COLO668 (cell line): ENCODE results near the gene HOMER2.
"Not testable (repeated sequence)": the region's sequence is repeated elsewhere in the genome, so short reads cannot be mapped to it uniquely, and the experiment has no call there.

Source experiments
- DNase-seq: peaks from one replicate; lab custom pipeline; 2025; ENCODE audit not compliant: unreplicated experiment; lab: John Stamatoyannopoulos, UW

Gene HOMER2

DNA sequence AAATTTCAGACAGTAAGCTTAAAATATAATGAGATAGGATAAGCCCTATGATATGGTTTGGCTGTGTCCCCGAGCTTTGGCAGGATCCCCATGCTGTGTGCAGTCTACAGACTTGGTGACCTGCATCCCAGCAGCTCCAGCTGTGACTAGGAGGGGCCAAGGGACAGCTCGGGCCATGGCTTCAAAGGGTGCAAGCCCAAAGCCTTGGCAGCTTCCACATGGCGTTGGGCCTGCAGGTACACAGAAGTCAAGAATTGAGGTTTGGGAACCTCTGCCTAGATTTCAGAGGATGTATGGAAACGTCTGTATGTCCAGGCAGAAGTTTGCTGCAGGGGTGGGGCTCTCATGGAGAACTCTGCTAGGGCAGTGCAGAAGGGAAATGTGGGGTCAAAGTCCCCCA, 86.9 kb downstream of the HOMER2 start:
- not testable (repeated sequence) for DNase-seq

GRCh38 chr15:82864967-82865366, 87.6 kb downstream of the HOMER2 start:
- no peak for DNase-seq

GRCh38 chr15:82862886-82863285, 89.6 kb downstream of the HOMER2 start:
- no peak for DNase-seq

DNA sequence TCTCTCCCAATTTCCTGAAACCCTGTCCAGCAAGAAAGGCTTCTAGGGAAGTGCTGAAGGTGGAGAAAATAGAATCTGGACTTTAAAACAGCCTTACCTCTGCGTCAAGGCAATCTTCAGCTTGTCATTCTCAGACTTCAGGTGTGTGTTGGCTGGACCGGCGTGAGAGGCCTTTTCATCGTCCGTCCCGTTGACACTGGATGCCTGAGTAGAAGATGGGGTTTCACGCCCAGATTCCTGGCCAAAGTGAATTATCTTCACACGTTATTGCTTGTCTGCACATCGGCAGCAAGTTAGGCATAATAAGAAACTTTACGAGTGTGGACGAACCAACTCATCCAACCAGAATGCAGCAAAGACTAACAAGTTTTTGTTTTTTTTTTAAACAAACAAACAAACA, 93.6 kb downstream of the HOMER2 start:
- no peak for DNase-seq

DNA sequence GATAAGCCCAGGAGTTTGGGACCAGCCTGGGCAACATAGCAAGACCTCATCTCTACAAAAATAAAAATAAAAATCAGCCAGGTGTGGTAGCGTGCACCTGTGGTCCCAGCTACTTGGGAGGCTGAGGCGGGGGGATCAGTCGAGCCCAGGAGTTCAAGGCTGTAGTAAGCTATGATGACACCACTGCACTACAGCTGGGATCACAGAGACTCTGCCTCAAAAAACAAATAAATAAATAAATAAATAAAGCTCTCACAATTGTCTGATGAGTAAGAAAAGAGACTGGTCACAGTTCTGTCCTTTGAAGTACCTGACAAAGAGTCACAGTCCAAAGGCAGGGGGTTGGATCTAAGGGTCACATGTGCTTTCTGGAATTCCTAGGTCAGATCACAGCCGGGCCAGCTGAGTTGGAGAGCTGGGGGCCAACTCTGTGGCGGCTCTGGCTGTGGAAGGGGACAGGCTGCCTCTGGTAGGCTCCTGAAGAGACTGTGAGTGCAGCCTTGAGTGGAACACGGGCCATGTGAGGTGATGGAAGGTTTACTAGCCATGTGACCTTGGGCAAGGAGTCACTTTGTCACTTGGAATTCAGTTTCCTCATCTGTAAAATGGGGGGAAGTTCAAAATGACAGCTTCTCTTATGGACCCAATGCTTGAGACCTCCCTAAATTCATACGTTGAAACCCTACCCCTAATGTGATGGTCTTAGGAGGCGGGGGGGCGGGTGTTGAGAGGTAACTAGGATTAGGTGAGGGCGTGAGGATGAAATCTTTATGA, 95.9 kb downstream of the HOMER2 start:
- no peak for DNase-seq

DNA sequence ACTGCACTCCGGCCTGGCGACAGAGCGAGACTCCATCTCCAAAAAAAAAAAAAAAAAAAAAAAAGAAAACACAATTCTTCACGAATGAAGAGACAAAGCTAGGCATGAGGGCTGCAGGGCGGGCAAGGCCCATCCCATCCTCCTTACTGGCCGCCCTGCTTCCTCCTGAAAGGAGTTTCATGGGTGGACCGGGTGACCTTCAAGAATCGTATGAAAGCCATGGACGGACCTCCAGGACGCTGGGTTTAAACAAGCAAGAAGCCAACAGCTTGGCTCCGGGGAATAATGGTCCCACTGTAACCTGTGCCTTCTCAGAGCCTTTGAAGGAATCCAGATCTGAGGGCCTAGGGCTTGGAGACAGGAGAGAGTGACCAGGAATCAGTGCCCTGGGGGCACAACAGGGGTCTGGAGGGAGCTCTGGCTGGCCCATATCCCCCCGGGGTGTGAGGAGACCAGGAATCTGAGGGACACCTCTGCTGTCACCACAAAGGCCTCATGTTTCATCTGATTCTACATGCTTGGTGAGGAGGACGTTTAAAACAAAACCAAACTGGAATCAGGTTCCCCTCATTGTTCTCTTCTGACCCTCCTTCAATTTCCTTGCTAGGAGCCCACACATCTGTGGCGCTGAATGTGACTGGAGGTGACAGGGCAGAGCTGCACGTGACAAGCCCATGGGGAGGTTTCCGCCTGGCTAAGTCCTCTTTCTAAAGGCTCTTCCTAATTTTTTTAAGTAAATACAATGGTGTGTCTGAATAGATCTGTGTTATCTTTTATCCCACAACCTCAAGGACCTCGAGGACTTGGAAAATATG, 97.0 kb downstream of the HOMER2 start:
- DNase-seq, result no peak

- no peak for DNase-seq
Measured at GRCh38 chr15:82854554-82854953, 98.0 kb downstream of the HOMER2 start.

DNA sequence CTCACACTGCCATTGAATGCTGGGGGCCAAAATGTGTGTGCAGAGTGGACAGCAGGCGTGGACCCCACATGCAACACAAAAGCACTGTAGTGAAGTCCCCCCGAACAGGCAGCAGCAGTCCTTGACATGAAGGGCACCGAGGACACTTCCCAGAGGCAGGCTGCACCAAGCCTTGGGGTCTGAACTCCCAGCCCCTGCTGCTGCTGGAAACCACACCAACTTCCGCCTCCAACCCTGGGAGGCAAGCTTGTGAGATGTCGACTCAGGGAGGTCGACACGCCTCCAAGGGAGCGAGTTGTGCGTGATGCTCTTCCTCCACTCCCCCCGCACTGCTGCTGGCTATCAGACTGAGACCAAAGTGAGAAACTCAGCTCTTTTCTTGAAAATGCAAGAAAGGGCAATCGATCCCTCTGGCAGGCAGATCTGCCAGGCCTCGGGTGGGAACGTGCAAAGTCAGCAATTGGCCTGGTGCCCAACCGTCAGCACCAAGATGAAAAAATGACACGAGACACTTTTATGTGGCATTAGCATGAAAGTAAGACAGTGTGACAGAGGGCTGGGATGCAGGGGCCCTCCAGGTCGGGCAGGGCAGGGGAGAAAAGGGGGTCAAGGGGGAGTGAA, 99.5 kb downstream of the HOMER2 start:
- no peak for DNase-seq

GRCh38 chr15:82851981-82852511, 100.5 kb downstream of the HOMER2 start:
- DNase-seq, result no peak

DNA sequence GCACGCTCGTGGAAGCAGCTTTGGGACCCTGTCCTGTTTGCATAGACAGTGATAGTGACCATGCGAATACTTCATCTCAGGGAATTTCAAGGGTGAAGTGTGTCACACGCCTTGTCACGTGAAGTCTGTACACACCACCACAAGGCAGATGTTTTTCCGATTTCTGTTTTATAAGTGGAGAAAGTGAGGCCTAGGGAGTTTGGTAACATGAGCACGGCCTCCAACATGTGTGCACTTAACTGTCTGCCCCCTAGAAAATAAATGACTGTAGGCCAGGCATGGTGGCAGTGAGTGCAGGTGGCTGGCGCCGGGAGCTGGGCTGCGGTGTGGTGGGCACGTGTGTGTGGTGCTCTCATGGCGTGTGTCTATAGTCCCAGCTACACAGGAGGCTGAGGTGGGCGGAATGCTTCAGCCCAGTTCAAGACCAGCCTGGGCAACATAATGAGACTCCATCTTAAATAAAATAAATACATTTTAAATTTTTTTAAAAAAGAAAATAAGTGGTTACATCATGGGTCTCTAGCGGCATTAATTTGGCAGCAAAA, 101.1 kb downstream of the HOMER2 start:
- DNase-seq, result no peak

- no peak for DNase-seq
Measured at GRCh38 chr15:82850731-82851130, 101.8 kb downstream of the HOMER2 start.

GRCh38 chr15:82849556-82850512, 102.7 kb downstream of the HOMER2 start:
- peak; percentile 33 for DNase-seq

DNA sequence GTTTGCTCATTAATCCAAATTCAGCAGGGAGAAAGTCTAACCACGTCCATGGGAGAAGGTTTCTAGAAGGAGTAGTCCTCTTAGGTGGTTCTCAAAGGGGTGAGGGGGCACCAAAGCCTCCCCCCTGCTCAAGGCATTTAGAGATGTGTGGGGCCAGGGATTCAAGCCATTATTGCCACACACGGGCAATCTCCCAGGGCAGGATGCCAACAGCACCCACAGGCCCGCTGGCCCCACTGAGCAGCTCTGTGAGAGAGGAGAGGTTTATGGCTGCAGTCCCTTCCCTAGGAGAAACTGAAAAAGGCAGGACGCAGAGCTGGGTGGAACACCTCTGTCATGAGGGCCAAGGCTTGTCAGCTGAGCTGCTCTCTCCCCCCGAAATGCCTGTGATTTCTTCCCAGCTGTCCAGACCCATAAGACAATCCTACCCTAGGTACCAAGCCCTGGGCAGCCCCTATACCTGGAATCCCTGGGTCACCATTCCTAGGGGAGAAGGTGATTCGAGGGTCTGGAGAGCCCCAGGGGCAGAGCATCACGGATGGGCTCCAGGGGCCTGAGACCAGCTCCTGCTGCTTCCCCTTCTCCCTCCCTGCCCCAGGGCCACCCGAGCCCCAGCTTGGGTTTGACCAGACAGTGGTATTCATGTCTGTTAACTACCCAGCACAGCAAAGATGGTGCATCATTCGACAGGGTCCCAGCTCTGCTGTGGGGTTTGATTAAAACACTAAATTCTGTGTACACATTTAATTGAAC, 104.1 kb downstream of the HOMER2 start:
- DNase-seq, result no peak

DNA sequence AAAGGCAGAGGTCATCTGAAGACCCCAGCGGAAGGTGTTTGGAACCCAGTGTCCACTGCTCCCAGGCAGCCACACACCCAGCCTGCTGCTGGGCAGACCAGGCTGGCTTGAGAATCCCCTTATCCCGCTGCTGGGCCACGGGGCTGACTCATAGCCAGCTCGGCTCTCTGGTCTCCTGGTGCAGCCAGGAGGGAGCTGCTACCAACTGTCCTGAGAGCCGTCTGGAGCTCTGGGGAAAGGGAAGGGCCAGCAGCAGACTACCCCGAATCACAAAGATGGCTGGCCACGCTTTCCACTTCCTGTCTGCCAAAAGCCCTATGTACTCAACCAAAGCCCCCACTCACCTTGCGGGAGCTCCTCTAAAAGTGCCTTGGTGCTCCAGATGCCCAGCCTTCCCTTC, 104.8 kb downstream of the HOMER2 start:
- DNase-seq, result no peak

DNA sequence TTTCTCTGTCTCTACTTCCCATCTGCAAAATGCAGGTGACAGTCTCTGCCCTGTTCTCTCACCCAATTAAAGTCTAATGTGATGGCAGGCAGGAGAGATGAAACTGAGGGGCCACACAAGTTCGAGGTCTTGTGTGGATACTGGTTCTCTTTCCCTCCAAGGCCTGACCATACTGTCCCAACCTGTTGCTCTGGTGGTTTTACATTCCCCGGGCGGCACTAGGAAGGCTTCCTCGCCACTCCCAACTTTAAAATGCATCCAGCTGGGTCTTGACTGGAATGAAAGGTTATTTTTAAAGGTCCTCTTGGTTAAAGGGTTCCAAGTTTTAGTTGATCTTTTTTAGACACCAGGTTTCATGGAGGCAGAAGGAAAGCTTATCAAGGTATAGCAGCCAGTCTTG, 105.9 kb downstream of the HOMER2 start:
- no peak for DNase-seq

GRCh38 chr15:82845686-82846085, 106.8 kb downstream of the HOMER2 start:
- no peak for DNase-seq

GRCh38 chr15:82843566-82843965, 109.0 kb downstream of the HOMER2 start:
- DNase-seq, result no peak

DNA sequence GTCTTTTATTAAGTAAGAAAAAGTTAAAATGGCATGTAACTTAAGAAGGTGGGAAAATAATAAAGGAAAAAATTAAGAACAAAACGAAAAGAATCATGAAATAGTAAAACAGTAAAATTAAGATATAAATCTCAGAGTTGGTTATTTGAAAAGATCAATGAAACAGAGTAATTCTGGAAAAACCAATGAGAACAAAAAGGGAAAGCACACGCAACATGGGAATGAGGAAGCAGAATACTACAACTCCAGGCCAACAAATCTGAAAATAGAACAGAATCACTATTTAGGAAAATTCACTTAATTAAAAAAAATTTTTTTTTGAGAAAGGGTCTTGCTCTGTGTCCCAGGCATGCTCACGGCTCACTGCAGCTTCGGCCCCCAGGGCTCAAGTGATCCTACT, 112.4 kb downstream of the HOMER2 start:
- DNase-seq, result no peak

DNA sequence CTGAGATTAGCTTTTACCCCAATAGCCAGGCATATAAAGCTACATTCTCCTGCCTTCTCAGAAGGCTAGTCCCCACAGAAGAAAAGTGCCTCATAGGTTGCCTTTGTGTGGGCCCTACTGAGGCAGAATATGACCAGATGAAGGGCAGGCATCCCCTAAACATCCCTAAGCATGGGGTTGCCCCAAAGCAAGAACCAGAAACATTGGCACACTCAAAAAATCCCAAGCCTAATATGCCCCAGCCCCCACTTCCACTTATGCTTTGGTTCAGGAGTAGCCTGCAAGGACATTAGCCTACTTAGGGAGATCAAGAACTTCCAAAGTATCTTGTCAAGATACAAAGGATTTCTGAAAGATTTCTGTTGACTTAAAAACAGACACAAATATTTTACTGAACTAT, 113.4 kb downstream of the HOMER2 start:
- DNase-seq, result no peak
